Pulmonary artery endothelial cell (primary cell): Measurements from ENCODE around the gene SGK1. TPM values are rescaled to one million over a fixed set of nuclear protein-coding genes. Genes with fewer than 3 reads are reported as not detected.
"Not testable (repeated sequence)": the region's sequence is repeated elsewhere in the genome, so short reads cannot be mapped to it uniquely, and the experiment has no call there.

Source experiments
- DNase-seq: peaks from one replicate; pipeline ENCODE4 v3.0.0-alpha.2; 2011; ENCODE audit warnings: low read depth, low spot score
- total RNA-seq: library from RNA; depleted of rRNA; stranded (reverse); fragments of >200 nt; gene quantifications from 2 replicates; pipeline ENCODE4 v1.2.3, GENCODE V29; 2014

Gene SGK1
- total RNA-seq, 1 donor from 2014 or later: 242 TPM

DNA sequence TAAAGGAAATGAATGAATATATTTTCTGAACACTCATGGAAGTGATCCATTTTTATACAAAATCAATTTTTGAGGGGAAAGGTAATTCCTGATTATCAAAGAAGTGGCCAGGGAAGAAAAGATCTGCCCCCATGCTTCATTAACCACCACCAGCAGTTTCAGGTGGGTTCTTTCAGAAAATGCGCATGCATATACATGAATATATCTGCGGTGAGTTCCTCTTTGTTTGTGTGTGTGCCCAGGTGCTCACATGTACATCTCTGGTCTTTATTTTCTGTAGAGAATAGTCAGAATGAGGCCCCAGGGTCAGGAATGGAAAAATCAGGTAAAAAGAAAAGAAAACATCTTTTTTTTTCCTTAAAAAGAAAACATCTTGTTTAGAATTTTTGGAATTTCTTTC is 88.4 kb downstream of the SGK1 start:
- no peak for DNase-seq

GRCh38 chr6:134223796-134224420 is 94.0 kb downstream of the SGK1 start:
- DNase-seq: no peak

- no peak for DNase-seq
Observed at GRCh38 chr6:134221250-134221649, 96.7 kb downstream of the SGK1 start.

- no peak for DNase-seq
Observed at GRCh38 chr6:134217798-134218140, 100.1 kb downstream of the SGK1 start.

DNA sequence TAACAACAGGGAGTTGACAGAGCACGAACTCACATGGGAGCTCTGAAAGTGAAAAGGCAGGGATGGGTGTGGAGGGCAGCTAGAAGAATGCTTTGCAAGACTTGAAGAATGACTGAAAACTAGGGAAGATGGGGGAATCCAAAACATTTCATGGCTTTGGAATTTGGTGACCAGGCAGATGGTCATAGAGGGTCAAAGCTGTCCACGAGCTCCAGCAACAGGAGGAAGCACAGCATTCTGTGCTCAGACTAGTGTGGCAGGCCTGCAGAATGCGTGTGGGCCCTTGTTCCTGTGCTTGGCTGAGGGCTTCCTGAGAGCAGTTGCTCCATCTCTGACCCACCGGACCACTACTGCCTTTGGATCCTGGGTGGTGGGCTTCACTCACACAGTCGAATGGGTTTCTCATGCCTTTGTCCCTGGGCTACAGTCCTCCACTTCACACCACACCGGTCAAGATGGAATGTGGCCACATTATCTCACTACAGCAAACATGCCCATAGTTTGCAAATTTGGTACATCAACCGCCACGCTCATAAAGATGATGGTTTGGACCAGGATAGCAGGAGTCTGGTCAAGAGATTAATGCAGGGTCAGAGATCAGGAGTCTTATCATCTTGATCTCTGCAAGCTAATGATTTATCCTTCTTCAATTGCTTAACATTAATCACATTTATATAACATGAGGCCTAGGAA is 100.7 kb downstream of the SGK1 start:
- no peak for DNase-seq

DNA sequence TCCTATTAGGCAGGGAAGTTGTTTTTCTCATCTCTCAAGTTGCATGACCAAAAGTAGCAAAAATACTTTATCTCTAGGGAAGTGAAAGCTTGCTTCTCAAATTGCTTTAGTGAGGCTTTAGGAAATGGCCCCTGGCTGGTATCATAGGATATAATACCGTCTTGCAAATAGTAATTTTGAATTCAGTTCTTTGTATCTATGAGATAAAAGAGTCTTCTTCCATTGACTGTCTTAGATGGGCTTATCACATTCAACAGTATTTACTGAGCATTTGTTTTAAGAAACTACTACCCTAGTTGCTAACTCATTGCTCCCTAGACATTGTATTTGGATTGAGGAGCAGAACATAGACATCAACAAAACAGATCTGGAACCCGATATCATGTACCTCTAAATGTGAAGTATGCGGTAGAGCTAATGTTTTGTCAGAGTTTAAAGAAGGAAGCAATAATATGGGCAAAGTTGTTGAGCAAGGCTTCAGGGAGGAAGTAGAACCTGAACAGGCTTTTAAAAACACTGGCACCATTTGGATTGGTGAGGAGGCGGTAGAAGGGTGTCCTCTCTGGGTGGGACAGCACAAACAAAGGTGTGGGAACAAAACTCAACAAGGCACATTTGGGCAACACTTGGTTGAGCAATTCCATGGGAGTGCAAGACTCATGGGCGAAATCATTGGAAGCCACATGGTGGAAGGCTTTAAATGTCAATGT is 101.5 kb downstream of the SGK1 start:
- DNase-seq: no peak

- not testable (repeated sequence) for DNase-seq
Observed at GRCh38 chr6:134213410-134213809, 104.5 kb downstream of the SGK1 start.

GRCh38 chr6:134211297-134211696 is 106.6 kb downstream of the SGK1 start:
- no peak for DNase-seq

DNA sequence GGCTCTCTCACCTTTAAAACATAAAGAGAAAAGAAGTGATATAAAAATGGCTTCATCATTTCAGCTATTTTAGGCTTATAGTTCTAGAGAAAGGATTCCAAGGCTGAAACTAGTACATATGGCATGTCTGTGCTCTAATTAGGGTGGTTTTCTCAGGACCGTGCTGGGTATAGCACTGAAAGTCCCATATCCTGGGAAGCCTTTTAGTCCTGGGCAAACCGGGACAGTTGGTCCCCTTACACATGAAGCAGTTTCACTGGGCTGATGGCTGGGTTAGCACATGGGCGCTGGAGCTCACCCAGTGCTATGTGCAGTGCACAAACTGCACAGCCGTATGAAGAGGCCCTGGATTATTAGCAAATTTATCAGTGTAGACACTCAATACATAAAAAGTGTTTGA is 110.5 kb downstream of the SGK1 start:
- DNase-seq: no peak

GRCh38 chr6:134205366-134205765 is 112.5 kb downstream of the SGK1 start:
- DNase-seq: no peak

DNA sequence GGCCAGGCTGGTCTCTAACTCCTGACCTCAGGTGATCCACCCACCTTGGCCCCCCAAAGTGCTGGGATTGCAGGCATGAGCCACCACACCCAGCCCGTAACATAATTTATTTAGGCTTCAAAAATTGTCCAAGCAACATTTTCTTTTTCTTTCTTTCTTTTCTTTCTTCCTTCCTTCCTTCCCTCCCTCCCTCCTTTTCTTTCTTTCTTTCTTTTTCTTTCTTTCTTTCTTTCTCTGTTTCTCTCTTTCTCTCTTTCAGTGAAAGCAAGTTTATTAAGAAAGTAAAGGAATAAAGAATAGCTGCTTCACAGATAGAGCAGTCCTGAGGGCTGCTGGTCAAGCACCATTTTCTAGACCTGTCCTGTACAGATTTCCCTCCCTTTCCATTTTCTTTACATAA is 113.2 kb downstream of the SGK1 start:
- DNase-seq: not testable (repeated sequence)

DNA sequence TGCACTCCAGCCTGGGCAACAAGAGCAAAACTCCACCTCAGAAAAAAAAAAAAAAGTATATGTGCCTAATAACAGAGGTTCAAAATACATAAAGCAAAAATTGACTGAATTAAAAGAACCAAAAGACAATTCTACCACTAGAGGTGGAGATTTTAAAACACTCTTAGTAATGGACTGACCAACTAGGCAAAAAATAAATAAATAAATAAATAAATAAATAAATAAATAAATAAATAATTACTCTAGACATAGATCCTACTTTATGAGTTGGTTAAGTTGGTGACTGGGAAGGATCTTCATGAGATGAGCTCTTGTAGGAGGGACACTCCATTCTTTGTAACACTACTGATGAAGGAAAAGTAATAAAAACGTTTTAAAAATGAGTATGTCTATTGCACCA is 113.9 kb downstream of the SGK1 start:
- DNase-seq: no peak

GRCh38 chr6:134201716-134202115 is 116.2 kb downstream of the SGK1 start:
- DNase-seq: no peak

- no peak for DNase-seq
Observed at GRCh38 chr6:134199848-134200606, 117.9 kb downstream of the SGK1 start.

- no peak for DNase-seq
Observed at GRCh38 chr6:134198093-134198492, 119.8 kb downstream of the SGK1 start.

GRCh38 chr6:134197685-134198084 is 120.2 kb downstream of the SGK1 start:
- DNase-seq: not testable (repeated sequence)

GRCh38 chr6:134196568-134197193 is 121.2 kb downstream of the SGK1 start:
- DNase-seq: no peak

- DNase-seq: no peak
Observed at GRCh38 chr6:134195985-134196384, 121.9 kb downstream of the SGK1 start.

GRCh38 chr6:134195164-134195906 is 122.6 kb downstream of the SGK1 start:
- no peak for DNase-seq

GRCh38 chr6:134193536-134194498 is 124.1 kb downstream of the SGK1 start:
- no peak for DNase-seq
